NCI-H345 (cell line): Measurements from ENCODE around the gene PPP2R5C.

Source experiments
- DNase-seq: peaks from one replicate; lab custom pipeline; 2025; lab: John Stamatoyannopoulos, UW

PPP2R5C gene

DNA sequence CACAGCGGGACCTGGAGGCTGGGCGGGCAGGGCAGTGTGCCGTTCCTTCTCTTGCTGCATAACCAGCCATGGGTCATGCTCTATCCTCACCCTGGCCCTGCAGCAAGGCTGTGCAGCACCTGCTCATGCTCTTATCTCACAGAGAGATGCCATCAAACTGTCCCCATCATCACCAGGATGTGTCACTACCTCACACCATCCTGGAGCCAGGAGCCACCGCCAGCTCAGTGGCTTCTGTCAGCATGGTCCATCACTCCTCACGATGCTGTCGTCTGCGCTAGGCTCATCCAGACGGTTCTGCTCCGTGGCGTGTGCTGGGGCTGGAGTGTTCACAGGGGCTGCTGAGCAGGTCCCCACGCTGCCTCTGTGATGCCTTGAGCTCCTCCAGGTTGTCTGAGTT is 125.7 kb downstream of the PPP2R5C start:
- DNase-seq = no peak

GRCh38 chr14:101888182-101888581 is 126.7 kb downstream of the PPP2R5C start:
- no peak for DNase-seq

DNA sequence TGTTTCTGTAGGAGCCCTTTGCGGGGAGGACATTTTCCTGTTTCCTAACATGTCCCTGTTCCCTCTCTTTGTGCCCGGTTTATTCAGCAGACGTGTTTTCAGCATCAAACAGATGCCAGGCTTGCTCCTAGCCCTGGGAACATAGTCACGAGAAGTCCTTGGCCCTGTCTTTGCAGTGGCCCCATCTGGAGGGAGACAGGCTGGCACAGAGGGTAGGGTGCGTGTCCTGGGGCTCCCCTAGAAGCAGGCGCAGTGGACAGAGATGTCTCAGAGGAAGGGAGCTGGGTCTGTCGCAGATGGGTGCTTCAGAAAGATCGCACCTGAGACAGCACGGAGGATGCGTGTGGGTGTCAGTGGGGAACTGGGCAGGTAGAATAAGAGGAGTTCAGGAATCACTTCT is 127.9 kb downstream of the PPP2R5C start:
- DNase-seq = no peak

- DNase-seq = no peak
Measured at GRCh38 chr14:101889898-101890297, 128.4 kb downstream of the PPP2R5C start.

DNA sequence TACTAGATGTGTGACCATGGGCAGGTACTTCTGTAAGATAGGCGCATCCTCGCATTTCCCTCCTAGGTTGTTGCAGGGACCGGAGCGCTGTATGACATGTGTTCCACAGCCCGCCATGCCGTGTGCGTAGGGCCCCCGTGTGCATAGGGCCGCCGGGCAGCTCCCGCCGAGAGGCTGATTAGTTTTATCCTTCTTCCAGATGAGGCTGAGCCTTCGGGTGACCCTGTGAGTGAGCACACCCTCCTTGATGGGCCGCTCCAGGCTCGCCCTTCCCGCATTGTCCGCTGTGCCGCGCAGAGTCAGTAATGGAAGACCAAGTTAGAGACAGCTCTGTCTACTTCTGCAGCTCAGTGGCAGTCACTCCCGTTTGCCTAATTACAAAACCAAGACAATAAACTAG is 130.0 kb downstream of the PPP2R5C start:
- DNase-seq = no peak

GRCh38 chr14:101893759-101894158 is 132.2 kb downstream of the PPP2R5C start:
- no peak for DNase-seq

GRCh38 chr14:101894365-101895081 is 133.0 kb downstream of the PPP2R5C start:
- DNase-seq = no peak

GRCh38 chr14:101895256-101895655 is 133.7 kb downstream of the PPP2R5C start:
- DNase-seq = no peak

- DNase-seq = no peak
Measured at GRCh38 chr14:101897326-101897725, 135.8 kb downstream of the PPP2R5C start.

- DNase-seq = no peak
Measured at GRCh38 chr14:101898416-101898815, 136.9 kb downstream of the PPP2R5C start.

- no peak for DNase-seq
Measured at GRCh38 chr14:101899263-101899662, 137.8 kb downstream of the PPP2R5C start.

DNA sequence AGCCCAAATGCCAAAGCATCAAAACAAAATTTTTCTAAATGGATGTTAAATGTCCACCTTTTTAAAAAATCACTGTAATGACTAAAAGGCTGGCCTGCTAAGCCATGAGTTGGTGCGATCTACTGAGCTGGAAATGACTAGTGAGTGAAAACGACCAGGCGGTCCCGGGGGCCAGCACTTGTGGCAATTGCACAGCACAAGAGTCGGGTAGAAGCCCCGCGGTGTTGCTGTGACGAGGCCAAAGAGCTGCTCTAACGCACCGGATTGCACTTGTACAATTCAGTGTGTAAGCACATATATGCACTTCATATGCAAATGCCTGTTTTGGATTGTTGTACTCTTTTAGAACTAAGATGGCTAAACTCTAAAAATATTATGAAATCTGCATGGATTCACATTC is 138.7 kb downstream of the PPP2R5C start:
- no peak for DNase-seq

- no peak for DNase-seq
Measured at GRCh38 chr14:101903111-101903561, 141.6 kb downstream of the PPP2R5C start.

DNA sequence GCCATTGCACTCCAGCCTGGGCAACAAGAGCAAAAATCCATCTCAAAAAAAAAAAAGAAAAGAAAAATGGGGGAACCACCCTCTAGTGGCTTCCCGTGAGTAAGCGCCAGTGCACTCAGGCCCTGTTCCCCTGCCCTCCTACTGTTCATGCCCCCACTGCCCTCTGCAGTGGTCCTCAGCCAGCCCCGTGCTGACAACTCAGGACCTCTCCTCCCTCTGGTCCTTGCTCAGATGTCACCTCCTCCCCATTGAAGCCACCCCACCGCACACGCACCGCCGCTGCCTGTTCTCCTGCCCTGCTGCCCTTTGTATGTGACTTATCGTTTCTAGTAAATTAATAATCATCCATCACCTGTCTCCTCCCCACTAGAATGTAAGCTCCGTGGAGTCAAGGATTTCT is 144.1 kb downstream of the PPP2R5C start:
- DNase-seq = no peak

DNA sequence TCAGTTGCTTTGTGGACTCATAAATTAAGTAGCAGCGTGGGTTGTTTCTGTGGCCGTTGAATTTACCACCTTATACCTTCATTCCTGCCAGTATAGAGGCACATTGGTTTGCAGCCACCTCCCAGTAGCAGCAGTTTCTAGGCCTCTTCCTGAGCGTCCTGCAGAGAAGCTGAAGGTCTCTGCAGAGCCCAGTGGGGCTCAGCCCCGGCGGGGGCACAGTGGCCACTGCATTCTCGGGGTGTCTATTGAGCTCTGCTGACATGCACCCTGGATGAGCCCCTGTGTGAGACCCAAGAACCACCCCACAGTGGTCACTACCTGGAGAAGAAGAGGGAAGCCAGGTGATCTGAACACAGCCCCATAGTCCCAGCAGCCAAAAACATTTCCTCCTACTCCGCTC is 145.1 kb downstream of the PPP2R5C start:
- no peak for DNase-seq

GRCh38 chr14:101907619-101908018 is 146.1 kb downstream of the PPP2R5C start:
- no peak for DNase-seq

- DNase-seq = no peak
Measured at GRCh38 chr14:101908795-101909194, 147.3 kb downstream of the PPP2R5C start.

DNA sequence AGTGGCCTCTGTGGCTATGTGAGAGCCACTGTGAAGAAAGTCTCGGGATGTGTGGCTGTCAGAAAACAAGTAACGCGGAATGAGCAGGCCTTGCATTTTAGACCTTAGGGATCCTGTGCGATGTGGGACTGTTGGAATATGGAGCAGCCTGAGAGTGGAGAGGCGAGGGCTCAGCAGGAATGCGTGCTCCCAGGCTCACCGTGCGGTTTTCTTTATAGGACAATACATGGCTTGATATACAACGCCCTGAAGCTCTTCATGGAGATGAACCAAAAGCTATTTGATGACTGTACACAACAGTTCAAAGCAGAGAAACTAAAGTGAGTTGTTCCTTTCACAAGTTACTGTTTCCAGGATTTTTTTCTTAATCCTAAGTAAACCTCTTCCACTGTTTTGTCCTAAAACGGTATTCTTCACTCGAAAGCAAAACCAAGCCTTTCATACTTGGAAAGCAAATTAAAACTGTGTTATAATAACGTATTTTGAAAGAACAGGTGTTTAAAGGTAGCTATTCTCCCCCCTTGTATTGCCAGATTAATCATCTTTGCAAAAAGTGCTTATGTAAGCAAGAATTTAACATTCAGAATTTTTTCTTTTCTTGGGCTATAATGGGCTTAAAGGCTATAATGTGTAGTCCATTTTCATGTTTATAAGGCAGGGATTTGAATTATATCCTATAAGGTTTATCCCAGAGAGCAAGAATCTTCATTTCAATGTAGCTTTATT is 148.0 kb downstream of the PPP2R5C start:
- no peak for DNase-seq

DNA sequence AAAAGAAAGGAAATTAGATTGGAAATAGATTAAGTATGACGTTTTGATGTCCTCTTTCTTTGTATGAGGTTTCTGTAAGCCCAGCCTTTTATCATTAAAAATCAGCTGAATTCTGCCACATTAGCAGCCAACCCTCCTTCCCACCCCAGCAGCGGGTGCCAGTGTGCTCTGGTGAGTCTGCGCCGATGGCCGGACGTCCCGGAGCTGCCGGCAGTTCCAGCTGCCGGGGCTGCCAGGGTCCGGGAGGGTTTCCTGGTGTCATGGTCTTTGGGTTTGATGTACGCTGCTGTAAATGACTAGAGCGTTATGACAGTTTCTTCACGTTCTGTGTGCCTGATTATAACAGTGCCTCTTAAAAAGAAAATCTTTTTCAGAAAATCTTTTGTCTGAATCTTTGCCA is 151.3 kb downstream of the PPP2R5C start:
- no peak for DNase-seq

GRCh38 chr14:101914083-101914482 is 152.6 kb downstream of the PPP2R5C start:
- DNase-seq = no peak

GRCh38 chr14:101915871-101916815 is 154.6 kb downstream of the PPP2R5C start:
- DNase-seq = no peak

- no peak for DNase-seq
Measured at GRCh38 chr14:101916816-101917412, 155.4 kb downstream of the PPP2R5C start.
